HAP-1 (cell line): ENCODE results near the gene TMEM229A.
A peak's percentile ranks its signal among the peaks of the same experiment; 100 is the strongest.
"Not testable (repeated sequence)": the region's sequence is repeated elsewhere in the genome, so short reads cannot be mapped to it uniquely, and the experiment has no call there.

Experiments used
- DNase-seq, 2 experiments: peaks; one replicate each; pipeline ENCODE4 v3.0.0-alpha.2; 2016 to 2020; ENCODE audit warnings: low spot score in 2 of 2
- H3K27me3 ChIP-seq: fragments of 250-450 bp; sonication (Bioruptor Pico); 2 replicates; pipeline ENCODE4 v1.5.1; 2020; ENCODE audit warnings: low read depth, mild to moderate bottlenecking, moderate library complexity
- H3K36me3 ChIP-seq: fragments of 250-450 bp; sonication (Bioruptor Pico); replicated peaks from 2 replicates; pipeline ENCODE4 v1.5.1; 2020; ENCODE audit warnings: mild to moderate bottlenecking
- H3K4me1 ChIP-seq: fragments of 250-450 bp; sonication (Bioruptor Pico); 2 replicates; pipeline ENCODE4 v1.5.1; 2020; ENCODE audit warnings: mild to moderate bottlenecking
- H3K4me3 ChIP-seq: fragments of 250-450 bp; sonication (Bioruptor Pico); 2 replicates; pipeline ENCODE4 v1.5.1; 2020; ENCODE audit warnings: mild to moderate bottlenecking, moderate library complexity
- H3K9me3 ChIP-seq: fragments of 250-450 bp; sonication (Bioruptor Pico); 2 replicates; pipeline ENCODE4 v1.5.1; 2020; ENCODE audit warnings: mild to moderate bottlenecking, moderate library complexity
- in situ Hi-C: fragments of 300-500 bp; cut with MboI; formaldehyde crosslinking; loops from 3 replicates; pipeline ENCODE4 v1.14.3; 2020; ENCODE audit warnings: low sequenced_read_pairs, inconsistent platforms, mixed read lengths

TMEM229A gene

DNA sequence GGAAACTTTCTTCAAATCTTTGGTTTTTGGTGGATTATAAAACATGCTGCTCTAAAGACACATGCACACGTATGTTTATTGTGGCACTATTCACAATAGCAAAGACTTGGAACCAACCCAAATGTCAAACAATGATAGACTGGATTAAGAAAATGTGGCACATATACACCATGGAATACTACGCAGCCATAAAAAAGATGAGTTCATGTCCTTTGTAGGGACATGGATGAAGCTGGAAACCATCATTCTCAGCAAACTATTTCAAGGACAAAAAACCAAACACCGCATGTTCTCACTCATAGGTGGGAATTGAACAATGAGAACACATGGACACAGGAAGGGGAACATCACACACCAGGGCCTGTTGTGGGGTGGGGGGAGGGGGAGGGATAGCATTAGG, 8.5 kb downstream of the TMEM229A start:
- DNase-seq, H3K27me3 ChIP-seq, H3K4me3 ChIP-seq, H3K9me3 ChIP-seq, H3K36me3 ChIP-seq, in situ Hi-C loops, H3K4me1 ChIP-seq: not testable (repeated sequence)

DNA sequence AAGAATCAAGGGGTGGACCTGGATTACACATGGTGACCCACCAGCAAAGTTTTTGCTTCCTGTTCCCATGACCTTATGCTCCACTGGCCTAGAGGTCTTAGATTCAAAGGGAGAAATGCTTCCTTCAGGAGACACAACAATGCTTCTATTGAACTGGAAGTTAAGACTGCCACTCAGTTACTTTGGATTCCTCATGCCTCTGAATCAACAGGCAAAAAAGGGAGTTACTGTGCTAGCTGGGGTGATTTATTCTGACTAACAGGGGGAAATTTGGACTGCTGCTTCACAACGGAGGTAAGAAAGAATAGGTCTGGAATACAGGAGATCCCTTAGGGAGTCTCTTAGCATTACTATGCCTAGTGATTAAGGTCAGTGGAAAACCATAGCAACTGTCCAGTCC, 10.3 kb downstream of the TMEM229A start:
- Histone ChIP-seq H3K9me3 (no peaks in the 10 kb centered on the region), H3K27me3 (no peaks in the 10 kb centered on the region; the same call in none of the 2 replicates), H3K4me1 (no peaks in the 10 kb centered on the region), H3K36me3 (no peaks in the 10 kb centered on the region), H3K4me3 (no peak overlapping the region)
- no peak for DNase-seq
- in situ Hi-C loops = no loop called here

GRCh38 chr7:124020060-124020459, 12.8 kb downstream of the TMEM229A start:
- no peak for DNase-seq
- Histone ChIP-seq H3K9me3 (no peaks in the 10 kb centered on the region), H3K27me3 (no peaks in the 10 kb centered on the region; the same call in 1 of the 2 replicates), H3K4me1 (no peaks in the 10 kb centered on the region), H3K36me3 (no peaks in the 10 kb centered on the region), H3K4me3 (no peak overlapping the region)
- in situ Hi-C loops = no loop called here

- no peak overlapping the region for H3K4me3 ChIP-seq
- no peak for DNase-seq
- no peaks in the 10 kb centered on the region for H3K36me3 ChIP-seq
- in situ Hi-C loops = no loop called here
- H3K4me1 ChIP-seq = no peaks in the 10 kb centered on the region
- H3K9me3 ChIP-seq = no peaks in the 10 kb centered on the region
- H3K27me3 ChIP-seq = no peaks in the 10 kb centered on the region; the same call in 1 of the 2 replicates
These were observed 19.6 kb downstream of the TMEM229A start for GRCh38 chr7:124013306-124013705.

DNA sequence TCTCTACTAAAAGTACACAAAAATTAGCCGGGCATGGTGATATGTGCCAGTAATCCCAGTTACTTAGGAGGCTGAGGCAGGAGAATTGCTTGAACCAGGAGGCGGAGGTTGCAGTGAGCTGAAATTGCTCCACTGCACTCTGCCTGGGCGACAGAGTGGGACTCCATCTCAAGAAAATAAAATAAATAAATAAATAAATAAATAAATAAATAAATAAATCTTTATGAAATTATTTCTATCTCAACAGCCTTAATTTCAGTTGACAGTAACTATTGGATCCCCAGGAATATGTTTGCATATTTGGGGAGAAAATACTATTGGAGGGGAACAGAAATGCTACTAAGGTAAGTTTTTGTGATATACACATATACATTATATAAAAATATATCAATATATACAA, 20.0 kb downstream of the TMEM229A start:
- Histone ChIP-seq H3K4me1 (no peaks in the 10 kb centered on the region), H3K9me3 (no peaks in the 10 kb centered on the region), H3K4me3 (no peak overlapping the region), H3K27me3 (no peaks in the 10 kb centered on the region; the same call in 1 of the 2 replicates), H3K36me3 (no peaks in the 10 kb centered on the region)
- no peak for DNase-seq
- in situ Hi-C loops = no loop called here

DNA sequence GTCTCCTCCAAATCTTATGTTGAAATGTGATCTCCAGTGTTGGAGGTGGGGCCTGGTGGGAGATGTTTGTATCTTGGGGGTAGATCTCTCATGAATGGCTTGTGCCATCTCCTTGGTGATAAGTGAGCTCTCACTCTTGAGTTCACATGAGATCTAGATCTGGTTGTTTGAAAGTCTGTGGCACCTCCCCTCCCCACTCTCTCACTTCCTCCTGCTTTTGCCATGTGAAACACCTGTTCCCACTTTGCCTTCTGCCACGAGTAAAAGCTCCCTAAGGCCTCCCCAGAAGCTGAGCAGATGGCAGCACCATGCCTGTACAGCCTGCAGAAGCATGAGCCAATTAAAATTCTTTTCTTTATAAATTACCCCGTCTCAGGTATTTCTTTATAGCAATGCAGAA, 23.5 kb downstream of the TMEM229A start:
- H3K4me1 ChIP-seq = no peaks in the 10 kb centered on the region
- in situ Hi-C loops = no loop called here
- no peaks in the 10 kb centered on the region for H3K9me3 ChIP-seq
- H3K4me3 ChIP-seq = no peak overlapping the region
- no peak for DNase-seq
- no peaks in the 10 kb centered on the region for H3K36me3 ChIP-seq
- H3K27me3 ChIP-seq = no peaks in the 10 kb centered on the region

DNA sequence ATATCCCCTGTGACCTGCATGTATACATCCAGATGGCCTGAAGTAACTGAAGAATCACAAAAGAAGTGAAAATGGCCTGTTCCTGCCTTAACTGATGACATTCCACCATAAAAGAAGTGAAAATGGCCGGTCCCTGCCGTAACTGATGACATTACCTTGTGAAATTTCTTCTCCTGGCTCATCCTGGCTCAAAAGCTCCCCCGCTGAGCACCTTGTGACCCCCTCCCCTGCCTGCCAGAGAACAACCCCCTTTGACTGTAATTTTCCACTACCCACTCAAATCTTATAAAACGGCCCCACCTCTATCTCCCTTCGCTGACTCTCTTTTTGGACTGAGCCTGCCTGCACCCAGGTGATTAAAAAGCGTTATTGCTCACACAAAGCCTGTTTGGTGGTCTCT, 24.6 kb downstream of the TMEM229A start:
- H3K36me3 ChIP-seq, DNase-seq, H3K9me3 ChIP-seq, H3K4me3 ChIP-seq, in situ Hi-C loops, H3K27me3 ChIP-seq, H3K4me1 ChIP-seq: not testable (repeated sequence)

DNA sequence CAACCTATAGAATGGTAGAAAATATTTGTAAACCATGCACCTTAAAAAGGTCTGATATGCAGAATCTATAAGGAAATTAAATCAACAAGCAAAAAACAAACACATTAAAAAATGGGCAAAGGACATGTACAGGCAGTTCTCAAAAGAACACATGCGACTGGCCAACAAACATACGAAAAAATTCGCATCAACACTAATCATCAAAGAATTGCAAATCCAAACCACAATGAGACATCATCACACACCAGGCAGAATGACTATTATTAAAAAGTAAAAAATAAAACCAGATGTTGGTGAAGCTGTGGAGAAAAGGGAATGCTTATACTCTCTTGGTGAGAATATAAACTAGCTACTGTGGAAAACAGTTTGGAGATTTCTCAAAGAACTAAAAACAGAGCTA, 33.2 kb downstream of the TMEM229A start:
- Histone ChIP-seq H3K36me3 (no peaks in the 10 kb centered on the region), H3K4me3 (no peak overlapping the region), H3K27me3 (no peaks in the 10 kb centered on the region), H3K9me3 (no peaks in the 10 kb centered on the region), H3K4me1 (peaks cover 12% of the 10 kb centered on the region)
- no peak for DNase-seq
- in situ Hi-C loops = no loop called here

DNA sequence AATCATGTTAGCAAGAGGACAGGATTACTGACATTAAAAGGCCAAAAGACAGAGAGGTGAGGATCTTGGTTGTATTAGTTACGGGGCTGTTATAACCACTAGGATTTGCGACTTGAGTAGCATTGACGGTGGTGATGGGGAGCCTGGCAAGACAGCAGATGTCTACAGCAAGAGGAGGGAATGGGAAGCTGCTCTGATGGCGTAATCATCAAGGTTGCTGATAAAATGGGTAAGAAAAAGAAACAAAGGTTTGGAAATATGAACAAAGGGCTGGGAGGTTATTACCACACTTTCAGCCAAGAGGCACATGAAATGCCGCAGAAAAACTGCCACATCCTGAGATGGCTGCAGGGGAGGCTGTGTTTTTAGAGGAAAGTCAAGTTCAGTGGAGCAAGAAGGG, 33.9 kb downstream of the TMEM229A start:
- Histone ChIP-seq H3K9me3 (no peaks in the 10 kb centered on the region), H3K27me3 (no peaks in the 10 kb centered on the region), H3K4me1 (peaks cover 17% of the 10 kb centered on the region), H3K4me3 (no peak overlapping the region), H3K36me3 (no peaks in the 10 kb centered on the region)
- in situ Hi-C loops = no loop called here
- DNase-seq = no peak

GRCh38 chr7:123996327-123996625, 36.6 kb downstream of the TMEM229A start:
- Histone ChIP-seq H3K27me3 (no peaks in the 10 kb centered on the region), H3K4me1 (peaks cover 18% of the 10 kb centered on the region), H3K9me3 (no peaks in the 10 kb centered on the region), H3K4me3 (no peak overlapping the region), H3K36me3 (no peaks in the 10 kb centered on the region)
- DNase-seq = no peak
- in situ Hi-C loops = no loop called here

- Histone ChIP-seq H3K27me3 (no peaks in the 10 kb centered on the region), H3K4me3 (no peak overlapping the region), H3K9me3 (no peaks in the 10 kb centered on the region), H3K36me3 (no peaks in the 10 kb centered on the region), H3K4me1 (peaks cover 18% of the 10 kb centered on the region)
- in situ Hi-C loops = no loop called here
- no peak for DNase-seq
These were observed 37.1 kb downstream of the TMEM229A start for GRCh38 chr7:123995617-123996326.

DNA sequence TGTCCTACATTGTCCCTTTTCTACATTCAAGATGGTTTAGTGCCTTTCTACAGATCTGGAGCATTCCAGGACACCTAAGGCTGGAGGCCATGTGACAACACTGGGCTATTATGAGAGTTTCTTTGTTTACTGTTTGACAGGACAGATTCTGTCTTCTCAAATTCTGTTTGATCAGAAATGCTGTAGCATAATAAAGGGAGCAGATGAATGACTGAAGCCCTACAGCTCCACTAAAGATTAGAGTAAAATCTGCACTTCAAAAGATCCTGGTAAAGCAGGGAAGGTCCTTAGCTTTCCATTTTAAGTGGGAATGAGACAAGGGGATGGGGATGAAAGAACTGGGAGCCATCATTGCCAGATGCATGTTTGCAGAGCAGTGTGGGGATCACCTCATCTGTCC, 38.4 kb downstream of the TMEM229A start:
- DNase-seq = peak; percentile 52 to 95
- Histone ChIP-seq H3K4me1 (peaks cover 18% of the 10 kb centered on the region), H3K9me3 (no peaks in the 10 kb centered on the region), H3K4me3 (no peak overlapping the region), H3K36me3 (no peaks in the 10 kb centered on the region), H3K27me3 (no peaks in the 10 kb centered on the region)
- in situ Hi-C loops = no loop called here

- Histone ChIP-seq H3K4me1 (peaks cover 18% of the 10 kb centered on the region), H3K4me3 (no peak overlapping the region), H3K27me3 (no peaks in the 10 kb centered on the region), H3K36me3 (no peaks in the 10 kb centered on the region), H3K9me3 (no peaks in the 10 kb centered on the region)
- in situ Hi-C loops = no loop called here
- DNase-seq = no peak
These were observed 38.9 kb downstream of the TMEM229A start for GRCh38 chr7:123993996-123994395.

DNA sequence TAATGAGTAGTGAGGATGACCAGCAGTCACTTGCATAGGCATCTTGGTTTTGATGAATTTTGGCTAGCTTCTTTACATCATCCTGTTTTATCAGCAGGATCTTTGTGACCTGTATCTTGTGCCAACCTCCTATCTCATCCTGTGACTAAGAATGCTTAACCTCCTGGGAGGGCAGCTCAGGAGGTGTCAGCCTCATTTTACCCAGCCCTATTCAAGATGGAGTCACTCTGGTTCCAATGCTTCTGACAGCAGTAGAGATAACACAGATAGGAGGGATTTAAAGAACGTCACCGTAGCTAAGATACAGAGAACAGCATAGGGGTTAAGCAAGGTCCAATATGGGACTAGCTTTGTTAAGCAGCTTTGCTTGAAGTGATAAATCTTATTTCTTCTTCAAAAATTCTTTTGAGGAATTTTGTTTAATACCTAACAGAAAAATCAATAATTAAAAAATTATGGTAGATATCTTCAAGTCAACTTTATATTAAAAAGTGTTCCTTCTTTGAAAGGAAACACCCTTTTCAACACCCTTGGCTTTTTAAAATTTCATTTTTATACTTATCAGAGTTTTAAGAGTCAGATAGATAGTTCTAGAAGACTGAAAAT, 39.9 kb downstream of the TMEM229A start:
- Histone ChIP-seq H3K9me3 (no peaks in the 10 kb centered on the region), H3K4me1 (peaks cover 18% of the 10 kb centered on the region), H3K4me3 (no peak overlapping the region), H3K27me3 (no peaks in the 10 kb centered on the region), H3K36me3 (no peaks in the 10 kb centered on the region)
- DNase-seq = no peak
- in situ Hi-C loops = no loop called here

GRCh38 chr7:123987445-123987844, 45.4 kb downstream of the TMEM229A start:
- Histone ChIP-seq H3K4me3 (no peak overlapping the region), H3K9me3 (no peaks in the 10 kb centered on the region), H3K4me1 (no peaks in the 10 kb centered on the region), H3K36me3 (no peaks in the 10 kb centered on the region), H3K27me3 (0 out of 2 replicates have a peak, but pooled peaks cover 2% of the 10 kb centered on the region)
- in situ Hi-C loops = no loop called here
- DNase-seq = no peak
